Activated CD8-positive, alpha-beta memory T cell treated with anti-CD3 and anti-CD28 coated beads, Interleukin-2, amount 50 U/mL, for 48 hours (primary cell): ENCODE data around the gene KANK2.
"Not testable (repeated sequence)": the region's sequence is repeated elsewhere in the genome, so short reads cannot be mapped to it uniquely, and the experiment has no call there.

Experiments
- DNase-seq: peaks from one replicate; pipeline ENCODE4 v3.0.0-alpha.2; 2020

The KANK2 gene

DNA sequence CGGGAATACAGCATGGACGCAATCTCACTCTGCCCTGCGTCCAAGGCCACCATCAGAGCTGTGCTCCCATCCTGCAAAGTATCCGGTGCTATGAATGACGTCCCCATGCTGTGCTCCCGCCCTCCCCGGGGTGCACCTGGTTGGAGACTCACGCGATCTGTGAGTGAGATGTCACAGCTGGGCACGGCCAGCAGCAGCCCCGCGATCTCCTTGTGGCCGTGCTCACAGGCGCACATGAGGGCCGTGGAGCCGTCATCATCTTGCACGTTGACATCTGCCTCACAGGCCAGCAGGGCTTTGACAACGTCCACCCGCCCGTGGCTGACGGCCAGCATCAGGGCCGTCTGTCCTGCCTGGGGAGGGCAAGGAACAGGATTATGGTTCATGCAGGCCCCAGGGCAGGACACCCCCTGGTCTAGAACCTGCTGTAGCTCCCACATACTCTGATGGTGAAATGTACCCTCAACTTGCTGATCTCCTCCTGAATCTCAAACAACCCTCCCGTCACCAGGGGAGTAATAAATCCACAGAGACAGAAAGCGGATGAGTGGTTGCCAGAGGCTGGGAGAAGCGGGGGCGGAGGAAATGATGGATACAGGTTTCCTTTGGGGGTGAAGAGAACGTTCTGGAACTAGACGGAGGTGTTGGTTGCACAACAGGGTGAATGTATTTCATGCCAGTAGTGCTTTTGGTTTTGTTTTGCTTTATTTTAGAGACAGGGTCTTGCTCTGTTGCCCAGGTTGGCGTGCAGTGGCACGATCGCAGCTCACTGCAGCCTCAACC, 27.3 kb downstream of the KANK2 start:
- DNase-seq, result no peak

DNA sequence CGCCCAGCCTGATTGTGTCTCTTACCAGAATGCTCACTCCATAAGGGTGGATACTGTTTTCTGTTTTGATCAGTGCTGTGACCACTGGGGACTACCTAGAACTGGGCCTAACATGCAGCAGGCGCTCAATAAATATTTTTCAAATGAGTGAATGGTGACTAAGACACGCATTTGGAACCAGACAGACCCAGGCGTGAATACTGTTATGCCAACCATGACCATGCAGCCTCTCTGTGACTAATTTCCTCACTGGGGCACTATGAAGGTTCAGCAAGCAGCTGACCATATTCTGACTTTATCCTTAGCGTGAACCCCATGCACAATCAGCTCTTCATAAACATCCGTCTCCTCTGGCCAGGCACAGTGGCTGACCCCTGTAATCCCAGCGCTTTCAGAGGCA, 28.8 kb downstream of the KANK2 start:
- DNase-seq, result no peak

DNA sequence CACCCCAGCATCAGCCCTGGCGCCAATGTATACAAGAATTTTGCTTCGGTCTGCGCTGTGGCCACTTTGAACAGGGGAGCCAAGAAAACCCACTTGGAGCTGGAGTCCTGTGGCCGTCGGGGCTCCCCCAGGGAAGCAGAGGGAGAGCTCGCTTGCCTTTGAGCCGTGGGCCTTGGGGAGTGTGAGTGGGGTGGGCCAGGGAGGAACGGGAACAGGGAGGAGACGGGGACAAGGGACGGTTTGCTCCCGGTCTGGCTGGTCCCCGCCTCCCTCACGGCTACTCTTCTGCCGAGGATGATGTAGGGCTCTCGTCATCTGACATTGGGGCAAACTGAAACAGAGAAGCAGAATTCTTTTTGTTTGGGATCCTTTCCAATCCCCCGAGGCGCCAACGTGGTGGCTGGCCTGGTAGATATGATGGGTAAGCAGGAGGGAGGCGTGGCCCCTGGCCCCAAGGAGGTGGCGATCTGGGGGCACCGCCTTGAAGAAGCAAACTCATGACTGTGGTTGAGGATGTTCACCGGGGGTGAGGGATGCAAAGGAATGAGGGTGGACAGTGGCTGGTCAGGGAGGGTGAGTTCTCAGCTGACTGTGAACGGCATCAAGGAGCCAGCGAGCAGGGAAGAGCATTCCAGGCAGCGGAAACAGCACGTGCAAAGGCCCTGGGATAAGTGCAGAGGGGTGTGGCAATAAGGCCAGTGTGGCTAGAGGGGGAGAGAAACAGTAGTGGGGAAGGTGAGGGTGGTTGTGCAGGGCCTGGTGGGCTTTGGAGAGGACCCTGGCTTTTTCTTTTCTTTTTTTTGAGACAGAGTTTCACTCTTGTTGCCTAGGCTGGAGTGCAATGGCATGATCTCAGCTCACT, 30.8 kb downstream of the KANK2 start:
- no peak for DNase-seq

DNA sequence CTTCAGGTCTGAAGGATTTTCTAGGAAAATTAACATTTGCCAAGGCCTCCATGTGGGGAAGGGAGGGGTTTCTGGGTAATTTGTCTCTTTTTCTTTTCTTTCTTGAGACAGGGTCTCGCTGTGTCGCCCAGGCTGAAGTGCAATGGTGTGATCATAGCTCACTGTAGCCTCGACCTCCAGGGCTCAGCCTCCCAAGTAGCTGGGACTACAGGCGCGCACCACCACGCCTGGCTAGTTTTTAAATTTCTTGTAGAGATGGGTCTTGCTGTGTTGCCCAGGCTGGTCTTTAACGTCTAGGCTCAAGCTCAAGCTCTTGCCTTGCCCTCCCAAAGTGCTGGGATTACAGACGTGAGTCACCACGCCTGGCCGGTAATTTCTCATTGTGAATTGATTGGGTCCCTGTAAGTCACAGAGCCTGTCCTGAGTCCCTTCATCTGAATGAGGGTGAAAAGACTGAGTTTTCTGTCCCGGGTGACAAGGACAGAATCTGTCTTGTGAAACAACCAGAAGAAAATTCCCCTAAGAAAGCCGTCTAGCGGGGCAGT, 31.8 kb downstream of the KANK2 start:
- DNase-seq, result no peak

DNA sequence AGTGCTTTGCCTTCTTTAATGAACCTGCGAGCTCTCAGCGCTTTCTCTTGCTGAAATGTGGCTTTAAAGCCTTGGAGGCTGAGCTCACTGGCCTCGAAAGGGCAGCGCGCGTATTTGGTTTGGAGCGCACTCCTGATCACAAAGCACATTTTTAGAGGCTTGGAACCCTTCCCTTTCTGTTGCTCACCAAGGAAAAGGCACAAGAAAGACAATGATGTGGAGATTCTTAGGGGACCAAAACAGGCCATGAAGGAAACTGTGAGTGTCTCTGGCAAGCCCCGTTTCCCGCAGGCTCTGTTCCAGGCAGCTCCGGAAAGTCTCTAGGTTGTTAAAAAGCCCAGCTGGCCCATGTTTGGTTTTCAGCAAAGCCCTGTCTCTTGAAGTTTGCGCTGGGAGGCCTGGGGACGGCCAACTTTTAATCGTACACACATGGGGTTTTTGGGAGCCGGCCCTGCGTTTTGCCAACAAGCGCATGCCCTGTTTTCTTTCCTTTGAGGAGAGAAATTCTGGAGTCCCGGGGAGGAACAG, 32.4 kb downstream of the KANK2 start:
- DNase-seq, result no peak

DNA sequence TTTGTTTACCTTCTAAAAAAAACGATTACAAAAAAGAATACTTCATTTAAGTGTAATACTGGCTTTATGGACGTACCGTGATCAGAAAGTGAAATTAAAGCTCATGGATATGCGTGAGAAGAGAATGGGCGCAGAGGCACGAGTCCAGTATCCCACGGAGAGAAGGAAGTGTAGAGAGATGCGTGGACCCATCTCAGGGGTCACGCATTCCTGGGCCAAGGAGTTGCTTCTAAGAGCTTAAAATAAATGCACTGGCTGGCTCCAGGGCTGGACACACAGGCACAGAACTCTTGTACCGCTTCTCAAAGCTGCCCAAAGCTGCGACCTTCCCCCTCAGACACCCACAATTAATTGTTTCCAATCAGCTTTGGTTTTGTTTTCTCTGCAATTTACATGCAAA, 33.0 kb downstream of the KANK2 start:
- DNase-seq, result no peak

DNA sequence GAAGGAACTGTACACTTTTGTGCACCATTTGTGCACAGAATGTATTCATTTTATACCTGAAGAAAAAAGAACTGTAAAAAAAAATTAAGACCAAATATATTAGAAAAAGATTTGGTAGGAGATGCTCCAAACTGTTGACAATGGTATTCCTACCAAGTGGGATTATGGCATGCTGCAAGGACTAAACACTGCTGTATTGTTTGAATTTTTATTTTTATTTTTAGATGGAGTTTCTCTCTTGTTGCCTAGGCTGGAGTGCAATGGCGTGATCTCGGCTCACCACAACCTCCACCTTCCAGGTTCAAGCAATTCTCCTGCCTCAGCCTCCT, 36.9 kb downstream of the KANK2 start:
- DNase-seq, result not testable (repeated sequence)

DNA sequence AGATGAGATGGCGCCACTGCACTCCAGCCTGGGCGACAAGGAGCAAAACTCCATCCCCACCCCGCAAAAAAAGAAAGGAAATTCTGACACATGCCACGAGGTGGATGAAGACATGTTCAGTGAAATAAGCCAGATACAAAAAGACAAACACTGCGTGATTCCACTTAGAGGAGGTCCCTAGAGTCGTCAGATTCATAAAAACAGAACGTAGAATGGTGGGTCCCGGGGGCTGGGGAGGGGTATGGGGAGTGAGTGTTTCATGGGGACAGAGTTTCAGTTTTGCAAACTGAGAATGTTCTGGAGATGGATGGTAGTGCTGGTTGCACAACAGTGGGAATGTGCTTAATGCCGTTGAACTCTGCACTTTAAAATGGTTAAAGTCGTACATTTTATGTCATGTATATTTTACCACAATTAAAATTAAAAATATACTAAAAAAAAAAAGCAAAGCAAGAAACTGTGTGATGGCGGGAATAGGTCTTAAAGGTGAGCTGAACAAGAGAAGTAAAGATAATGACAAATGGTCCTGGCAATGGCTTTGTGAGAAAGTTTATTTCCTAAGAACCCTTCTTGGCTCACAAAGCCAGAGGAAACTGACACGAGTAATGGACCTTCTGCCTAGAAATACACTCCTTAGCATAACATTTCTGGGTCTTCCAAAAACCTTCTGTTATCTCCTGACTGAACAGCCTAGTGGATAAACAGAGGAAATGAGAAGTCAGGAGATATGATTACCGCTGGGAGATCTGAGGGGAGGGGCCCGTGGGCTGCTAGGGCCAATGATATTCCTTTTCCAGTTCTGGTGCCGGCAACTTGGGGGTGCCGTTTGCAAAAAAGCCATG, 37.5 kb downstream of the KANK2 start:
- DNase-seq, result no peak

DNA sequence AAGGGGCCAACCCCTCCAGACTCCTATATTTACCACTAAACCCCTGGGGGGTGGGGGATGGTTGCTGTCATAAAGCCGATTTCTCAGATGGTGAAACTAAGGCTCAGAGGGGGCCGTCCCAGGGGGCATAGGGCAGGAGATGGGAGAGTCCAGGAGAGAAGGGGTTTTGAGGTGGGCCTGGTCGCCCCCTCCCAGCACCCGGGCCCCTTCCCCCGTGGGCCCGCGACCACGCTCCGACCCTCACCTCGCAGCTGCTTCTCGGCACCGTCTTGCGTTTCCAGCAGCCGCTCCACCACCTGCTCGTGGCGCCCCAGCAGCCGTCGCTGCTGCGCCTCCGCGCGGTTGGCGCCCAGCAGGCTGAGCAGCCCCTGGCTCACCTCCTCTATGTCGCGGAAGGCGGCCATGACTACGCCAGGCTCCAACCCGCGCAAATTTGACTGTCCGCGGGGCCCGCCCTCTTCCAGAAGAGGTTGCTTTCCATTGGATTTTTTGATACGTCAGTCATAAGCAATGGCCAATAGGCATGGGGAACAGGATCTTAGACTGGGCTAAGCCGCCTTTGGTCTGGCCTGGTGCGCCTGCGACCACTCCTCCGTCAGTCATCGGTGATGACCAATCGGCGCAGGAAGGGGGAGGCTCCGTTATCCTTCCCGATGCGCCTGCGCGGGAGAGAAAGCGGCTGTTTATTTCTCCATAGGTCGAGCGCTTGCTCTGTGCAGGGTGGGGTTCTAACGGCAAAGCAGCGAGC, 41.8 kb downstream of the KANK2 start, which contains the start of gene SPC24:
TSS of gene SPC24 (minus strand) at position 410 of the 748 bp plus-strand sequence. CDS start at position 404, 6 bp downstream.
- DNase-seq, result peak; percentile 94

DNA sequence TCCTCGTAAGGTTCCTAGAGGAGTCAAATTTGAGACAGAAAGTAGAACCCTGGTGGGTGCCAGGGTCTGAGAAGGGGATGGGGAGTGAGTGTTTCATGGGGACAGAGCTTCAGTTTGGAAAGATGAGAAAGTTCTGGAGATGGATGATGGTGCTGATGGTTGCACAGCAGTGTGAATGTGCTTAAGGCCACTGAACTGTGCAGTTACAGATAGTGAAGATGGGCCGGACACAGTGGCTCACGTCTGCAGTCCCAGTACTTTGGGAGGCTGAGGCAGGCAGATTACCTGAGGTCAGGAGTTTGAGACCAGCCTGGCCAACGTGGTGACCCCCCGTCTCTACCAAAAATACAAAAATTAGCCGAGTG, 42.7 kb downstream of the KANK2 start:
- DNase-seq, result no peak

DNA sequence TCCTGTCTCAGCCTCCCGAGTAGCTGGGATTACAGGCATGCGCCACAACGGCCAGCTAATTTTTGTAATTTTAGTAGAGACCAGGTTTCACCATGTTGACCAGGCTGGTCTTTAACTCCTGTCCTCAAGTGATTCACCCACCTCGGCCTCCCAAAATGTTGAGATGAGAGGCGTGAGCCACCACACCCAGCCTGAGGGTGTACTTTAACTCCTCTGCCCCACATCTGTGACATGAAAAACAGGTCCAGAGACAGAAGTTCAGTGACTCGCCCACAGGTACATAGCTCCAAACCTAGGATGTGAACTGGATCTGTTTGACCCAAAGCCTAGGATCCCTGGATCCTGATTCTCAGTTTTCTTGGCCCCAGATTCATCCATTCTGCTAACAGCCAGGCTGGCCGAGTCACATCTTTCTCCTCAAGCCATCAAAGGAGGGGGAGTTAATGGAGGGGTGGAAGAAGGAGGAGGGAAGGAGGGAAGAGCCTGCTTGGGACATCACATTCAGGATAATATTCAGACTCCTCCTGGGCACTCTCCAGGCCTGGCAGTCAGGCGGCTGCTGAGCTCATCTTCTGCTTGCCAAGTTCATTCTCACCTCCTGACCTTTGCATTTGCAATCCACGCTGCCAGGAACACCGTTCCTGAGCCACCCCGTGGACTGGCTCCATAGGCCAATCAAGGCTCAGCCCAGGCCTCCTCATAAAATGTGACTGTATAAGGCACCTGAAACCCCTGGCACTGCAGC, 44.9 kb downstream of the KANK2 start:
- no peak for DNase-seq

DNA sequence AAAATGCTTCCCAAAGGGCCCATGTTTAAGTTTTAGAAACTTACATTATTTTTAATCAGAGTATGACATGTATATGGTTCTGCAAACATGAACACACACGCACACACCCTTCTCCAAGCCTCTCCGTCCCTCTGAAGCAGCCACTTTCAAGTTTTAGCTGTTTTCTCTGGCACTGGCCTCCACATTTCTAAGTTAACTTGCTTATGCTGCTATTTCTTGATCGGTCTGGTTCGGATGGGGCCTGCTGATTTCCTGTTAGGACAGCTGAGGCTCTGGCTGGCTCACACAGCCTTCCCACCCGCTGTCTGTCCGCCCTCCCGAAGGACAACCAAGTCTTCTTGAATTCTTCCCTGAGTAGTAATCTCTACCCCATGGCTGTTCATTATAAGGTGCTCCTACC, 46.2 kb downstream of the KANK2 start:
- DNase-seq, result no peak

DNA sequence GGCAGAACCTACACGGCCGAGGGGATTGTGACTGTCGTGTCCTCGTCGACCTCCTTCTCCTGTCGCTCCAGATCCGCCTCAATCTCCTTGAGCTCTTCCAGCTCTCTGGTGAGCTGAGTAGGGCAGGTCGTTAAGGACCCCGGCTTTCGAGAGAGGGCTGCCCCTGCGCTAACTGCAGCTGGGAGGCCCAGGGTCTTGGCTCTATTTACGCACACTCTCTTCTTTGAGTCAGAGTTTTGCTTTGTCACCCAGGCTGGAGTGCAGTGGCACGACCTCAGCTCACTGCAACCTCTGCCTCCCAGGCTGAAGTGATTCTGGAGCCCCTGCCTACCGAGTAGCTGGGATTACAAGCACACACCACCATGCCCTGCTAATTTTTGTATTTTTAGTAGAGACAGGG, 49.3 kb downstream of the KANK2 start:
- DNase-seq, result no peak

DNA sequence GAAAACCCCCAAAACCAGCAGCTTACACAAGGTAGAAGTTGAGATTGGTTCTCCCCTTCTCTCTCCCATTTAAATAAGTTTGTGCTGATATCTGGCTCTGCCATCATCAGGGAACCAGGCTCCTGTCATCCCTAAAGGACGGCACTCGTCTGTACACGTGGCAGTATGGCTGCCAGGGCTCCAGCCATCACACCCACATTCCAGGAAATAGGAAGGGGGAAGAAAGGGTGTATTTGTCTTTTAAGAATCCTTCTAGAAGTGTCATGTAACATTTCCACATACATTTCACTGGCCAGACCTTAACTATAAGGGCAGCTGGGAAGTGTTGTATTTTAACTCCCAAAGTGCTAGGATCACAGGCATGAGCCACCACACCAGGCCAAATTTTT, 51.8 kb downstream of the KANK2 start:
- no peak for DNase-seq

DNA sequence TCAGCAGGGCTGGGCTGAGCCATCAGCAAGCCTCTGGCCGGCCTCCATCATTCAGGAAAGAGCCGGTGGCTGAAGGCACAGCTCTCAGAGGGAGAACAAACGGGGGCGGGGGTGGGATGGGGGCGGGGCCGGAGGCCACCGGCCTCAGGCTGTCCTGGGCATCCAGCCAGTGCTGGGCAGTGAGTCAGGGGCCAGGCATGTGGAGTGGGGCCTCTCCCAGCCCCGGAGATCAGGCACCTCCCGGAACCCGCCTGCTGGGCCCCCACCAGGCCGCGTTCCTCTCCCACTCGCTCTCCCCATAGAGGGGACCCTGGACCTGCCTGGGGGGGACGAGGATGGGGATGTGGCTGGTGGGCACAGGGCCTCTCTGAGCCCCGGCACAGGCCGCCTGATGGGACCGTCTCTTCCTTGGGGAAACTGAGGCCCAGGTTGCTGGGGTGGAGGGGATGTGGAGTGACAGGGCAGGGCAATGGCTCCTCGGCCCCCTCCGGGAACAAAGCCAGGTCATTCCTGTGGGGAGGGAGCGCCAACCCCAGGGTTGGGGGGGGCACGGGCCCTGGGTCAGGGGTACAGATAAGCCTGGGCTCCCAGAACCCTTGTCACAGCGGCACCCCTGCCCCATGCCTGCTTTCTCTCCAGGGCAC, 54.7 kb downstream of the KANK2 start:
- no peak for DNase-seq

DNA sequence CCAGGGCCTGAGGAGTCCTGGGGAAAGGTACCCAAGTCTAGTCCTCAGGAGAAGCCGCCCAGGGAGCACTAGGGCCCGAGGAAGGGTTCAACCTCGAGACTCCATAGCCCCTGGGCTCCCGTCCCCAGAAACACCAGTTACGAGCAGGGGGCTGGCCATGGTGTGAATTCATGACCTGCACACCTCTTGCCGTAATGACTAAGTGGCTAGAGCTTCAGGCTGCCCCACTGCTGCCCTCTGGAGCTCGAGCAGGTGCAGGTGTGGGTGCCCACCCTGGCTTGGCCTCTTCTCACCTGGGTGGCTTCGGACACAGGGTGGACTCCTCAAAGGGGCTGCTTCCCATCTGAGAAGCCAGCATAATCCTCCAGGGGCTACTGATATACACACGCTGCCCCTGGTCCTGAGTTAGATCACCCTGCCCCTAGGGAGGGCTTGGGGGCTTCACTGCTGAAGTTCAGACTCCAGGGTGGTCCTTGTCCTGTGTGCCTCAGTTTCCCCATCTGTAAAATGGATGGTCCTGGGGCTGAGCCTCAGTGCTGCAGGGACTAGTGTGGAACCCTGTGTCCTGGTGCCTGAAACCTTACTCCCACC, 55.3 kb downstream of the KANK2 start:
- DNase-seq, result no peak

DNA sequence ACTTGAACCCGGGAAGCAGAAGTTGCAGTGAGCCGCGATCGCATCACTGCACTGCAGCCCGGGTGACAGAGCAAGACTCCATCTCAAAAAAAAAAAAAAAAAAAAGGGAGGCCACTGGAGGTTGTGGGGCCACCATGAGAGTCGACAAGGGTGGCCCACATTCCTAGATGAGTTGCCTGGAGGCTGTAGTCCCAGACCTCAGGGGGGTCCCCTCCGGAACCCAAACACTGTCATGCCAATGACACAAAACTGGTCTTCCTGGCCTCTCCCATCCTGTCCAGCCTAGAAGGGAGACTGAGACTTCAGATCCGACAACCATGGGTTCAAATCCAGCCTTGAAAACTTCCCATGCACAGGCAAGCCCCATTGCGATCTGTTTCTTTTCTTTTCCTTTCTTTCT, 56.4 kb downstream of the KANK2 start:
- DNase-seq, result no peak

DNA sequence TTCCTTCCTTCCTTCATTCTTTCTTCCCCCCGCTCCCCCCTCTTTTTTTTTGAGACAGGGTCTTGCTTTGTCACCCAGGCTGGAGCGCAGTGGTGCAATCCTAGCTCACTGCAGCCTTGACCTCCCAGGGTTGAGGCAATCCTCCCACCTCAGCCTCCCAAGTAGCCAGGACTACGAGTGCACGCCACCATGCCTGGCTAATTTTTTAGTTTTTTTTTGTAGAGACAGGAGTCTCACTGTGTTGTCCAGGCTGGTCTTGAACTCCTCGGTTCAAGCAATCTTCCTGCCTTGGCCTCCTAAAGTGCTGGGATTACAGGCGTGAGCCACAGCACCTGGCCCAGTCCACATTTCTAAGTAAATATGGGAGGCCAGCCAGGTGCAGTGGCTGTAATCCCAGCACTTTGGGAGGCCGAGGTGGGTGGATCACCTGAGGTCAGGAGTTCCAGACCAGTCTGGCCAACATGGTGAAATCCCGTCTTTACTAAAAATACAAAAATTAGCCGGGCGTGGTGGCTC, 57.3 kb downstream of the KANK2 start:
- not testable (repeated sequence) for DNase-seq

DNA sequence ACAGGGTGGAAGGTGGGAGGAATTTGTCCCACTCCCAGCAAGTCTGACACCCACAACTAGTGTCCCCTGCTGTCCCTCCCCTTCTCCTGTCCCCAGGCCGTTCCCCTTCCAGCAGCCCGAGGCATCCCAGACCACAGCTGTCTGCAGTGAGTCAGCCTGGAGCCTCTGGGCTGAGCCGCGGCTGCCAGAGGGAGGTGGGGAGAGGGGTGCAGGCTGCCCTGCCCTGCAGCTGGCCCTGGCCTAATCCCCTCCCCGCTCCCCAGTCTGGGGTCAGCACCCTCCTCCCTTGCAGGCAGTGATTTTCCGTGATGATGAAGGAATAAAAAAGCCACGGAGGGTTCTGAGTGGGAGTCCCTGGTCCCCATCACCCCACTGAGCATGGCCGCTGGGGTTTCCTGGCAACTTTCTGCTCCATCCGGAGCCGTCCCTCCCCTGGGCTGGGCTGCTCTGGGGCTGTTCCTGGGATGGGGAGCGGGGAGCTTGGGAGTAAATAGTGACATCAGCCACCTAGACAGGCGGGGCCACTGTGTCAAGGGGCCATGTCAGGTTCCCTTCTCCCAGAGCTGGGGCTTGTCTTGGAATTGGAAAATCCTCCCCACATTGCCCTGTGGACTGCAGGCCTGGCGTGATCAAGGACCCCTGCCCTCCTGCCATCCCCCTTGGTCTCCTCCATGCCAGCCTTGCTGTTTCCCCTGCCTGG, 58.6 kb downstream of the KANK2 start:
- no peak for DNase-seq
